ENCODE data around the gene XKR7.

DNA sequence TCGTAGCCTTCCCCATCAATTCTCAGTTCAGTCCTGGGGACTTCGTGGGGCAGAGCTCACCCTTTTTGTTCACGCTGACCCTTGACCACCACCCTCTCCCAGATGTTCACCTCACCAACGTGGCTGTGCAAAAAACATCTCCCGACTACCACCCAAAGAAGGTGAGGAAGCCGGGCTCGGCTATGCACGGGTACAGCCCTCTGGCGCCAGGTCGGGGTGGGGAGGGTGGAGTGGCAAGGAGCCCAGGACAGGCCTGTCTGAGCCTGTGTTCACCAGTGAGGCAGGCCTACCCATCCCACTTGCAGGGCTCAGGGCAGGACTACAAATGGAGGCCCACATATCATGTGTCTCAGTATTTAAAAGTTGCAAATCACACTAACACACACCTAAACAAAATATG, 34.3 kb upstream of the XKR7 start:
- TF ChIP-seq, protein P1, sequence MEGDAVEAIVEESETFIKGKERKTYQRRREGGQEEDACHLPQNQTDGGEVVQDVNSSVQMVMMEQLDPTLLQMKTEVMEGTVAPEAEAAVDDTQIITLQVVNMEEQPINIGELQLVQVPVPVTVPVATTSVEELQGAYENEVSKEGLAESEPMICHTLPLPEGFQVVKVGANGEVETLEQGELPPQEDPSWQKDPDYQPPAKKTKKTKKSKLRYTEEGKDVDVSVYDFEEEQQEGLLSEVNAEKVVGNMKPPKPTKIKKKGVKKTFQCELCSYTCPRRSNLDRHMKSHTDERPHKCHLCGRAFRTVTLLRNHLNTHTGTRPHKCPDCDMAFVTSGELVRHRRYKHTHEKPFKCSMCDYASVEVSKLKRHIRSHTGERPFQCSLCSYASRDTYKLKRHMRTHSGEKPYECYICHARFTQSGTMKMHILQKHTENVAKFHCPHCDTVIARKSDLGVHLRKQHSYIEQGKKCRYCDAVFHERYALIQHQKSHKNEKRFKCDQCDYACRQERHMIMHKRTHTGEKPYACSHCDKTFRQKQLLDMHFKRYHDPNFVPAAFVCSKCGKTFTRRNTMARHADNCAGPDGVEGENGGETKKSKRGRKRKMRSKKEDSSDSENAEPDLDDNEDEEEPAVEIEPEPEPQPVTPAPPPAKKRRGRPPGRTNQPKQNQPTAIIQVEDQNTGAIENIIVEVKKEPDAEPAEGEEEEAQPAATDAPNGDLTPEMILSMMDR (IDR thresholded peaks at IDR 0.05): no peak
- no peak for TF ChIP-seq POLR2A (IDR thresholded peaks at IDR 0.05)
